Muscle of leg (tissue), 16 donors: ENCODE data around the gene PALS1. TPM values are rescaled to one million over a fixed set of nuclear protein-coding genes. Genes with fewer than 3 reads are reported as not detected.

ENCODE experiments used
- DNase-seq: peaks from one replicate; pipeline ENCODE4 v3.0.0; 2013
- H3K27ac ChIP-seq: one replicate; pipeline ENCODE4 v1.5.1; 2013; ENCODE audit warnings: mild to moderate bottlenecking, low read length, control low read depth
- H3K27me3 ChIP-seq: one replicate; pipeline ENCODE4 v1.6.1; 2013; ENCODE audit warnings: low read length; ENCODE audit not compliant: control insufficient read depth, insufficient read depth
- H3K36me3 ChIP-seq: one replicate; pipeline ENCODE4 v1.6.1; 2013; ENCODE audit warnings: low read length; ENCODE audit not compliant: control insufficient read depth, insufficient read depth
- H3K4me1 ChIP-seq: one replicate; pipeline ENCODE4 v1.6.1; 2013; ENCODE audit warnings: low read length; ENCODE audit not compliant: control insufficient read depth, insufficient read depth
- H3K4me3 ChIP-seq: one replicate; pipeline ENCODE4 v1.5.1; 2013; ENCODE audit warnings: low read length, control low read depth
- H3K9me3 ChIP-seq: replicated peaks from 2 replicates; pipeline ENCODE4 v1.6.1; 2013; ENCODE audit warnings: low read depth, low read length; ENCODE audit not compliant: control insufficient read depth
- WGBS: methylation state at CpG from one replicate; pipeline ENCODE4 v1.1.5; 2013; ENCODE audit warnings: missing lambda C conversion rate; ENCODE audit not compliant: insufficient coverage; 5-methylcytosine and 5-hydroxymethylcytosine counted together
- long read RNA-seq, 11 donors: transcript quantifications; one replicate each; lab custom pipeline, GENCODE V29; 2026
- polyA plus RNA-seq, 8 donors: library from polyadenylated mRNA; unstranded; fragments of 120-200 nt; gene quantifications; one replicate each; pipeline versions ENCODE4 v1.2.1 to v1.2.3, GENCODE V29; 2013; ENCODE audit warnings: inconsistent platforms in 1 of 8, low replicate concordance in 1 of 8; ENCODE audit not compliant: insufficient read length in 8 of 8, insufficient read depth in 1 of 8
- total RNA-seq: library from RNA; stranded (reverse); fragments of 120-200 nt; gene quantifications from one replicate; pipeline ENCODE4 v1.2.4, GENCODE V29; 2013

The PALS1 gene
- total RNA-seq, result 14.7 TPM
- polyA plus RNA-seq, result 10 to 100 TPM; 10.1 to 14.8 (median 13.6) TPM
- long read RNA-seq, donor 1, full-length matches to known transcripts, result 1 of 1 reads
- long read RNA-seq, donor 1, partial matches to known transcripts, result 0 of 1 reads
- long read RNA-seq, donor 1, other reads (novel, unspliced or antisense), result 0 of 1 reads
- long read RNA-seq, donor 2, result 0 reads
- long read RNA-seq, donor 3, full-length matches to known transcripts, result 2 of 2 reads
- long read RNA-seq, donor 3, partial matches to known transcripts, result 0 of 2 reads
- long read RNA-seq, donor 3, other reads (novel, unspliced or antisense), result 0 of 2 reads
- long read RNA-seq, donor 4, full-length matches to known transcripts, result 2 of 2 reads
- long read RNA-seq, donor 4, partial matches to known transcripts, result 0 of 2 reads
- long read RNA-seq, donor 4, other reads (novel, unspliced or antisense), result 0 of 2 reads
- long read RNA-seq, donor 5, full-length matches to known transcripts, result 5 of 5 reads
- long read RNA-seq, donor 5, partial matches to known transcripts, result 0 of 5 reads
- long read RNA-seq, donor 5, other reads (novel, unspliced or antisense), result 0 of 5 reads
- long read RNA-seq, donor 6, full-length matches to known transcripts, result 3 of 68 reads
- long read RNA-seq, donor 6, partial matches to known transcripts, result 13 of 68 reads
- long read RNA-seq, donor 6, other reads (novel, unspliced or antisense), result 52 of 68 reads
- long read RNA-seq, donor 7, full-length matches to known transcripts, result 1 of 16 reads
- long read RNA-seq, donor 7, partial matches to known transcripts, result 15 of 16 reads
- long read RNA-seq, donor 7, other reads (novel, unspliced or antisense), result 0 of 16 reads
- long read RNA-seq, donor 8, partial matches to known transcripts, result 0 of 1 reads
- long read RNA-seq, donor 8, other reads (novel, unspliced or antisense), result 0 of 1 reads
- long read RNA-seq, donor 9, partial matches to known transcripts, result 11 of 33 reads
- long read RNA-seq, donor 9, other reads (novel, unspliced or antisense), result 22 of 33 reads
- long read RNA-seq, donor 10, full-length matches to known transcripts, result 3 of 3 reads
- long read RNA-seq, donor 10, partial matches to known transcripts, result 0 of 3 reads
- long read RNA-seq, donor 10, other reads (novel, unspliced or antisense), result 0 of 3 reads
- long read RNA-seq, donor 11, partial matches to known transcripts, result 0 of 1 reads
- long read RNA-seq, donor 11, other reads (novel, unspliced or antisense), result 0 of 1 reads

- peak within 1 kb of the TSS; percentile 83 for H3K4me3 ChIP-seq
- DNase-seq, result peak; percentile 84
- H3K36me3 ChIP-seq, result no peaks in the 10 kb centered on the region
- H3K27me3 ChIP-seq, result peaks cover 10% of the 10 kb centered on the region
- H3K4me1 ChIP-seq, result peaks cover 7% of the 10 kb centered on the region
- no peaks in the 10 kb centered on the region for H3K9me3 ChIP-seq
- WGBS, result under 1% methylated on average over 58 of the region's 64 CpGs
- peak within 1 kb of the TSS; percentile 99 for H3K27ac ChIP-seq
Measured at GRCh38 chr14:67241411-67242167, at the start of gene PALS1. Gene PALS1, plus strand, starts transcription at chr14:67241435. Its CDS starts 37,736 bp downstream, at chr14:67279171.

GRCh38 chr14:67191768-67192290 lies 49.4 kb upstream of the PALS1 start:
- Histone ChIP-seq H3K27ac (no peak overlapping the region), H3K9me3 (no peaks in the 10 kb centered on the region)
- WGBS, result no CpG with 5 or more reads among the region's 8 CpGs

GRCh38 chr14:67192366-67192765 lies 48.9 kb upstream of the PALS1 start:
- no peak for DNase-seq
- no peaks in the 10 kb centered on the region for H3K27me3 ChIP-seq
- H3K4me1 ChIP-seq, result no peaks in the 10 kb centered on the region
- no peaks in the 10 kb centered on the region for H3K9me3 ChIP-seq
- WGBS, result no CpG with 5 or more reads among the region's 2 CpGs
- no peak overlapping the region for H3K27ac ChIP-seq
- H3K36me3 ChIP-seq, result no peaks in the 10 kb centered on the region
- no peak overlapping the region for H3K4me3 ChIP-seq

More at GRCh38 chr14:67191768-67192290, 49.4 kb upstream of the PALS1 start:
- no peak for DNase-seq
- Histone ChIP-seq H3K27me3 (no peaks in the 10 kb centered on the region), H3K4me1 (no peaks in the 10 kb centered on the region), H3K36me3 (no peaks in the 10 kb centered on the region), H3K4me3 (no peak overlapping the region)

- no peaks in the 10 kb centered on the region for H3K27me3 ChIP-seq
- H3K4me1 ChIP-seq, result no peaks in the 10 kb centered on the region
- no peaks in the 10 kb centered on the region for H3K36me3 ChIP-seq
- H3K4me3 ChIP-seq, result no peak overlapping the region
- H3K9me3 ChIP-seq, result no peaks in the 10 kb centered on the region
- WGBS, result no CpG with 5 or more reads among the region's 2 CpGs
- no peak overlapping the region for H3K27ac ChIP-seq
- DNase-seq, result no peak
Measured at GRCh38 chr14:67195279-67195678, 46.0 kb upstream of the PALS1 start.

DNA sequence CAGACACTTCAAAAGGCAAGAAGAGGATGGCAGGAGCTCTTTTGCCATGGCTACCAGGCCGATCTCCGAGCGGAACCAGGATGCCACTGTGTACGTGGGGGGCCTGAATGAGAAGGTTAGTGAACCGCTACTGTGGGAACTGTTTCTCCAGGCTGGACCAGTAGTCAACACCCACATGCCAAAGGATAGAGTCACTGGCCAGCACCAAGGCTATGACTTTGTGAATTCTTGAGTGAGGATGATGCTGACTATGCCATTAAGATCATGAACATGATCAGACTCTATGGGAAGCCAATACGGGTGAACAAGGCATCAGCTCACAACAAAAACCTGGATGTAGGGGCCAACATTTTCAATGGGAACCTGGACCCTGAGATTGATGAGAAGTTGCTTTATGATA lies 42.2 kb upstream of the PALS1 start:
- 83% methylated on average over 3 of the region's 6 CpGs for WGBS
- Histone ChIP-seq H3K27ac (no peak overlapping the region), H3K36me3 (no peaks in the 10 kb centered on the region), H3K9me3 (no peaks in the 10 kb centered on the region), H3K27me3 (no peaks in the 10 kb centered on the region), H3K4me1 (no peaks in the 10 kb centered on the region), H3K4me3 (no peak overlapping the region)
- no peak for DNase-seq

GRCh38 chr14:67207810-67208209 lies 33.4 kb upstream of the PALS1 start:
- H3K9me3 ChIP-seq, result no peaks in the 10 kb centered on the region
- DNase-seq, result no peak
- no peaks in the 10 kb centered on the region for H3K36me3 ChIP-seq
- H3K27ac ChIP-seq, result no peak overlapping the region
- no peaks in the 10 kb centered on the region for H3K4me1 ChIP-seq
- H3K27me3 ChIP-seq, result no peaks in the 10 kb centered on the region
- WGBS, result 69% methylated on average over 7 of the region's 8 CpGs
- H3K4me3 ChIP-seq, result no peak overlapping the region

GRCh38 chr14:67218126-67218525 lies 23.1 kb upstream of the PALS1 start:
- WGBS, result 61% methylated on average over 2 of the region's 2 CpGs
- H3K4me3 ChIP-seq, result no peak overlapping the region
- H3K9me3 ChIP-seq, result no peaks in the 10 kb centered on the region
- H3K36me3 ChIP-seq, result no peaks in the 10 kb centered on the region
- no peak overlapping the region for H3K27ac ChIP-seq
- no peaks in the 10 kb centered on the region for H3K27me3 ChIP-seq
- H3K4me1 ChIP-seq, result no peaks in the 10 kb centered on the region
- no peak for DNase-seq

GRCh38 chr14:67221248-67221981 lies 19.8 kb upstream of the PALS1 start:
- no CpG with 5 or more reads among the region's 6 CpGs for WGBS
- Histone ChIP-seq H3K4me1 (no peaks in the 10 kb centered on the region), H3K27ac (no peak overlapping the region), H3K9me3 (no peaks in the 10 kb centered on the region), H3K4me3 (no peak overlapping the region), H3K27me3 (no peaks in the 10 kb centered on the region), H3K36me3 (no peaks in the 10 kb centered on the region)
- no peak for DNase-seq

DNA sequence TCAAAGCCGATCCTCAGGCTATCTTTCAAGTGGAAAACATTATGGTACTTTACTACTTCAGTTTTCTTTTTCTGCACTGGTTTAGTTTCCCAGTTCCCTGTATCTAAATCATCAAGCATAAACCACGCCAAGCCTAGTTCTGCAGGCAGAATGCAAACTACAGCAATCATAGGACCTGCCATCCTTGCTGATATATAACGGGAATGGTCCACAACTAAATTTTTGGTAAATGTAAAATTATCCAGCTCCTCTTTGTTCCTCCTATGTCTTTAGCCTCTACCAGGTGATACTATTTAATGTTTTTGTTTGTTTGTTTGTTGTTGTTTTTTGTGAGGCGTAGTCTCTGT lies 19.3 kb upstream of the PALS1 start:
- H3K9me3 ChIP-seq, result no peaks in the 10 kb centered on the region
- no peaks in the 10 kb centered on the region for H3K36me3 ChIP-seq
- no peaks in the 10 kb centered on the region for H3K27me3 ChIP-seq
- H3K27ac ChIP-seq, result no peak overlapping the region
- no peak overlapping the region for H3K4me3 ChIP-seq
- DNase-seq, result no peak
- H3K4me1 ChIP-seq, result no peaks in the 10 kb centered on the region
- 85% methylated on average over 2 of the region's 4 CpGs for WGBS
